ENCODE results near the gene CNKSR1.
"Not testable (repeated sequence)": the region's sequence is repeated elsewhere in the genome, so short reads cannot be mapped to it uniquely, and the experiment has no call there.

The CNKSR1 gene

DNA sequence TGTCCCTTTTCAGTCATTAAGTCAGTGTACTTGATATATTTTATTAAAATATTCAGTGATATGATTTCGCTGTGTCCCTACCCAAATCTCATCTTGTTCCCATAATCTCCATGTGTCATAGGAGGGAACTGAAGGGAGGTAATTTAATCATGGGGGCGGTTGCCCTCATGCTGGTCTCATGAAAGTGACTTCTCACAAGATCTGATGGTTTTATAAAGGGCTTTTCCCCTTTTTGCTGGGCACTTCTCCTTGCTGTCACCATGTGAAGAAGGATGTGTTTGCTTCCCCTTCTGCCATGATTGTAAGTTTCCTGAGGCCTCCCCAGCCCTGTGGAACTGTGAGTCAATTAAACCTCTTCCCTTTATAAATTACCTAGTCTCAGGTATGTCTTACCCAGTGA lies 53.4 kb downstream of the CNKSR1 start:
- DNase-seq, result not testable (repeated sequence)

DNA sequence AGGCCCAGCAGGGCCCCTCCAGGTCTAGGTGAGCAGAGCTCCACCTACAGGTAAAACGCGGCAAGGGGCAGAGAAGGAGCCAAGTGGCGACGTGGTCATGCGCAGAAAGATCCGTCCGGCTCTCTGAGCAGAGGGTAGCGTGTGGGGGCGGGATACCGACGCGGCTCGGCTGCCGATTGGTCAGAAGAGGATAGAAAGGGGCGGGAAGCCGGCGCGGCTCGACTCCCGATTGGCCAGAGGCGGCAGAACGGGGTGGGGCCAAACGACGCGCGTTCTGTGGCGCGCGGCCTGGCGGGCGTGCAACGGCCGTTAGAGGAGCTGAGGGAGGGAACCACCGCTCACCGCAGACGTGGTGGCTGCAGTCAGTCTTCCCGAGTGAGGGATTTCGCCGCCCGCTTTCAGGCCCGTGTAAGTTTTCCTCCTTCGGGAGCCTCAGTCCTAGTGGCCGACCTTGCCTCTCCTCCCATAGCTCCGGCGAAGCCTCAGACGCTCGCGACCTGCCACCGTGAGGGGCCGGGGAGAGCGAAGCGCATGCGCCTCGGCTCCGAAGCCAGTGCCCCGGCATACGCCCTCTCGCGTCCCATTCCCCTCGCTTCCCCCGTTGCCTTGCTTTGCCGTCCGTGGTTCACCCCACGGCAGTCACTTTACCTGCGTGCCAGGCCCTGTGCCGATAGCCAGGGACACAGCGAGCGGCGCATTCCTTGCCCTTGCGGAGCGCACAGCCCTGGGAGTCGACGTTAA lies 56.8 kb downstream of the CNKSR1 start, which contains the start of gene CEP85:
CEP85 (plus strand) TSS at position 298 of the 741 bp plus-strand sequence. CDS start 5,584 bp downstream, outside the sequence.
- DNase-seq, result peak; percentile 93

DNA sequence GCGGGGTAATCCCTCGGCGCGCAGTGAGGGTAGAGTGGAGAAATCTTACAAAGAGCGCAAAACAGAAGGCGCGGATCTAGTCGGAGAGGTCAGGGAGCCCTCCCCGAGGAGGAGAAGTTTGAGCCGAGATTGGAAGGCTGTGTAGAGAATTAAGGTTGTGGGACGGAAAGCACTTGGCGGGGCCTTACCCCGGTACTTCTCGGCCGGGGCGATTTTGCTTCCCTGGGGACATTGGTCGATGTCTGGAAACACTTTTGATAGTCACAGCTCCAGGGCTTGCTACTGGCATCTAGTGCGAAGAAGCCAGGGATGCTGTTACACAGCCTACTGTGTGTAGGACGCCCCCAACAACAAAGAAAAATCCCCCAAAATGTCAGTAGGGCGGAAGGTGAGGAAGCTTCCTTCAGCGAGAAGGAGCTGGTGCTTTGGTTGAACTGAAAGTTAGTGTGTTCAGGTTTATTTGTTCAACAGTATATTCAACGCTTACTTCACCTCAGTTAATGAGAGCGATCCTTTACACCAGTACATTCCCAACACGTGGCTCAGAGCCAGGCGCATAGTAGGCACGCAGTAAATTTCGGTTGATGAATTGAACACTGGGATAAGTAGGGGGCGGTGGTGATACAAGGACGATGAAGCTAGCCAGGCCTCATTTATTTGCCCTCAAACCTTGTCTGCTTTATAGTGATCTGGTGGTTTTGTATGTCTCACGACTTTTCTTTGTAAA lies 57.5 kb downstream of the CNKSR1 start:
- peak; percentile 27 for DNase-seq

DNA sequence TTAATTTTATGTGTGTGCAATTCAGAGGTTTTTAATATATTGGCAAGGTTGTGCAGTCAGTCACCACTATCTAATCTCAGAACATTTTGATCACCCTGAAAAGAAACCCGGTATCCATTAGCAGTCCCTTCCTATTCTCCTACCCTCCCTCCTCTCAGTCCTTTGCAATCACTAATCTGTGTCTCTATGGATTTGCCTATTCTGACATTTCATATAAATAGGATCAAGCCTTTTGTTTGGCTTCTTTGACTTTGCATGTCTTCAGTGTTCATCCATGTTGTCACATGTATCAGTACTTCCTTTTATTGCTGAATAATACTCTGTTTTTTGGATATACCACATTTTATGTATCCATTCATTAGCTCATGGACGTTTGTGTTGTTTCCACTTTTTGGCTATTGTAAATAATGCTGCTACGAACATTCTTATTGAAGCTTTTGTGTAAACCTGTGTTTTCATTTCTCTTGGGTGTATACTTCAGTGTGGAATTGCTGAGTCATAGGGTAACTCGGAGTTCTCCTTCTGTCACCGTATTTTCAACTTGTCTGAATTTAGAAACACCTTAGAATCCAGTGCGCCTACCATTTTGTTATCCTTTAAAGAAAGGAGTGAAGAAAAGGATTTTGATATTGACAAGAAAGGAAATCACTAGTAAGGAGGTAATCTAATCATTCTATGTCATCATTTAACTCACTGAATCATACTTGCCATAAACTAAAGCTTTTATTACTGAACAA lies 60.1 kb downstream of the CNKSR1 start:
- DNase-seq, result no peak

Measured in fibroblast of skin of back (primary cell).